T-cell (primary cell): Measurements from ENCODE around the gene LIN54. TPM values are rescaled to one million over a fixed set of nuclear protein-coding genes. Genes with fewer than 3 reads are reported as not detected.

Experiments used
- ATAC-seq, 4 experiments: fragments of 200-7000 bp in 3 of 4; fragments of 150-1000 bp in 1 of 4; cut with Tn5 transposase; replicated peaks in 1 of 4; 1 replicate in 3 of 4; 2 replicates in 1 of 4; pipeline ENCODE4 v1.10.0; 2021; ENCODE audit warnings: moderate library complexity in 3 of 4, mild to moderate bottlenecking in 2 of 4, moderate number of reproducible peaks in 1 of 4
- CTCF ChIA-PET, 2 donors: fragments of 300-600 bp; sonication (Branson Sonifier 250); formaldehyde crosslinking; loops; one replicate each; lab custom pipeline; 2022; ENCODE audit warnings: antibody characterized with exemption in 2 of 2; lab: Charles Lee
- POLR2A ChIA-PET, 2 donors: fragments of 300-600 bp; sonication (Branson Sonifier 250); formaldehyde crosslinking; loops; one replicate each; lab custom pipeline; 2022; ENCODE audit warnings: antibody characterized with exemption in 2 of 2; lab: Charles Lee
- DNase-seq, 35 experiments: peaks; one replicate each; pipeline versions ENCODE4 v3.0.0 to v3.0.0-alpha.2; 2013 to 2023
- H3K27ac ChIP-seq: one replicate; pipeline ENCODE4 v1.5.1; 2013; ENCODE audit warnings: low read length
- H3K27me3 ChIP-seq, 2 experiments: replicated peaks in 1 of 2; 1 replicate in 1 of 2; 2 replicates in 1 of 2; pipeline versions ENCODE4 v1.6.1 to v1.7.0; 2013; ENCODE audit warnings: low read length in 1 of 2, mixed read lengths in 1 of 2; ENCODE audit not compliant: control insufficient read depth in 2 of 2, insufficient read depth in 2 of 2; ENCODE audit errors: extremely low read depth in 1 of 2
- H3K36me3 ChIP-seq, 2 donors: 1 replicate in 1 of 2; 2 replicates in 1 of 2; pipeline versions ENCODE4 v1.6.1 to v1.7.0; 2013; ENCODE audit warnings: low read length in 1 of 2; ENCODE audit not compliant: control insufficient read depth in 2 of 2, insufficient read depth in 1 of 2; ENCODE audit errors: extremely low read depth in 1 of 2
- H3K4me1 ChIP-seq, 2 experiments: 1 replicate in 1 of 2; 2 replicates in 1 of 2; pipeline versions ENCODE4 v1.6.1 to v1.7.0; 2013; ENCODE audit warnings: low read length in 2 of 2, mixed read lengths in 1 of 2; ENCODE audit not compliant: insufficient read depth in 2 of 2, control insufficient read depth in 1 of 2; ENCODE audit errors: extremely low read depth in 1 of 2
- H3K4me3 ChIP-seq, 2 donors: 1 replicate in 1 of 2; 2 replicates in 1 of 2; pipeline versions ENCODE4 v1.5.1 to v1.7.0; 2013; ENCODE audit warnings: mild to moderate bottlenecking in 2 of 2, low read length in 1 of 2, moderate library complexity in 1 of 2; ENCODE audit not compliant: control insufficient read depth in 1 of 2; ENCODE audit errors: extremely low read depth in 1 of 2
- H3K9me3 ChIP-seq: 2 replicates; pipeline ENCODE4 v1.7.0; 2013
- H3K27ac Mint-ChIP-seq, 2 donors: one replicate each; pipeline ENCODE4 v1.8.0; 2020 to 2021; ENCODE audit warnings: mild to moderate bottlenecking in 2 of 2, mixed read lengths in 2 of 2
- H3K27me3 Mint-ChIP-seq, 2 donors: one replicate each; pipeline ENCODE4 v1.8.0; 2021 to 2022; ENCODE audit warnings: mixed read lengths in 2 of 2
- H3K36me3 Mint-ChIP-seq: one replicate; pipeline ENCODE4 v1.8.0; 2021; ENCODE audit warnings: mixed read lengths
- H3K4me1 Mint-ChIP-seq, 3 donors: one replicate each; pipeline ENCODE4 v1.8.0; 2020 to 2022; ENCODE audit warnings: mixed read lengths in 3 of 3, mild to moderate bottlenecking in 1 of 3
- H3K4me3 Mint-ChIP-seq, 3 donors: one replicate each; pipeline ENCODE4 v1.8.0; 2020 to 2022; ENCODE audit warnings: mild to moderate bottlenecking in 3 of 3, mixed read lengths in 3 of 3, moderate library complexity in 3 of 3
- H3K9me3 Mint-ChIP-seq, 3 donors: one replicate each; pipeline ENCODE4 v1.8.0; 2020 to 2022; ENCODE audit warnings: mixed read lengths in 3 of 3
- WGBS: methylation state at CpG from one replicate; pipeline ENCODE4 v1.1.5; 2013; ENCODE audit warnings: missing lambda C conversion rate; ENCODE audit not compliant: insufficient coverage; 5-methylcytosine and 5-hydroxymethylcytosine counted together
- total RNA-seq, 35 experiments: library from RNA in 6 of 35; stranded (reverse) in 6 of 35; fragments of 120-200 nt in 1 of 35; gene quantifications; one replicate each; pipeline versions ENCODE4 v1.2.1 to v1.2.4 and lab custom pipeline; 2013 to 2026

Gene LIN54
- total RNA-seq, 5 donors from 2014 or later (not counting 1 experiment from before 2014, with no cell fraction given) = 15.1 to 17.9 (median 16.8) TPM

DNA sequence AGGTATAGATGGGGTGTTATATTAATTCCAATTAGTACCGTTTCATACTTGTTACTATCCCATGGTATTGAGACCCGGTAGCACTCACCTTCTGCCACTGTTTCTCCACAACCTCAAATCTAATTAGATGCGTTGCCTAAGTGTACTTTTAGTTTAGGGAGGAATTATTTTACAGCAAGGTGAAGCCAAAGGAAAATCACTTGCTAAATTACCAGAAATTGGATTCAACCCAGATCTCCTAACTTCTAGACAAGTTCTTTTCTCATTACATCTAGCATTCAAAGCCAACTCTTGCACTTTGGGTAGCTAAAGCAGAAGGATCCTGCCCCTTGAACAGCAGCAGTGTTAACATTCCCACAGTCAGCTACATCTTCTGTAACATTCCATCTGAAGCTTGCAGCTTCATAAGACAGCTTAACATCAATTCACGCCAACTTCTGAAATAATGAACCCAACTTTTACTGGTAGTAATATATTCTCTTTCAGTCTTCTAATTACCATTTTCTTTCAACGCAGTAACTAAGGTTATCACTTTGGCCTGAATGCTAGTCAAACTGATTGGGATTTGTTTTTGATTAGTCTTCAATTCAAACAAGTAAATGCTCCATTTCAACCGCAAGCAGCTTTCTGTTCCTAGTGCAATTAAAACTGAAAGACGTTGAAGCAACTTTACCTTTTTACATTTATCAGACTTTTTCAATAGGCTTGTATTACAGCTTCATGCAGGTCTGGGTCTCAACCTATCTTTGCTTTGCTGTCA is 118.7 kb downstream of the LIN54 start:
- H3K4me3 Mint-ChIP-seq = peak overlapping the region; percentile 88 to 94 (median 90)
- no peak for DNase-seq
- peak overlapping the region; percentile 87 to 92 for H3K4me3 ChIP-seq
- peak overlapping the region; percentile 90 for H3K27ac ChIP-seq
- peak overlapping the region; percentile 96 to 97 for H3K27ac Mint-ChIP-seq
- WGBS = 56% methylated on average over 1 of the region's 7 CpGs
- POLR2A ChIA-PET = no interaction called here
- no peaks in the 10 kb centered on the region for H3K9me3 ChIP-seq
- no peaks in the 10 kb centered on the region for H3K27me3 Mint-ChIP-seq
- H3K4me1 ChIP-seq = peaks cover 14 to 18% of the 10 kb centered on the region in 2 experiments
- peaks cover 3 to 16% of the 10 kb centered on the region in 2 donors for H3K36me3 ChIP-seq
- H3K9me3 Mint-ChIP-seq = no peaks in the 10 kb centered on the region
- no peak for ATAC-seq
- H3K27me3 ChIP-seq = no peaks in the 10 kb centered on the region
- H3K4me1 Mint-ChIP-seq = peaks cover 39 to 45% (median 40%) of the 10 kb centered on the region in 3 donors
- CTCF ChIA-PET = interaction anchor here (0.5 to 1.9 kb wide), 3 partner anchors 8 to 360 kb away, joined by 3 to 8 read pairs (median 4); partner anchors contain the start of gene THAP9 (in 1 of the 2)
- H3K36me3 Mint-ChIP-seq = peaks cover 20% of the 10 kb centered on the region

- WGBS = under 1% methylated on average over 56 of the region's 71 CpGs
- H3K36me3 ChIP-seq = peaks cover 3 to 16% of the 10 kb centered on the region in 2 donors
- peak; percentile 89 to 99 (median 95) for DNase-seq
- Mint-ChIP-seq H3K9me3 (no peaks in the 10 kb centered on the region), H3K4me1 (peaks cover 44 to 48% (median 44%) of the 10 kb centered on the region in 3 donors), H3K27me3 (no peaks in the 10 kb centered on the region), H3K36me3 (peaks cover 17% of the 10 kb centered on the region), H3K27ac (peak within 1 kb of the TSS; percentile 96 to 97), H3K4me3 (peak within 1 kb of the TSS; percentile 88 to 94 (median 90))
- CTCF ChIA-PET = interaction anchor here (0.5 to 1.9 kb wide), 3 partner anchors 9 to 360 kb away, joined by 3 to 8 read pairs (median 4); partner anchors contain the start of gene THAP9 (in 1 of the 2)
- no peaks in the 10 kb centered on the region for H3K9me3 ChIP-seq
- H3K4me1 ChIP-seq = peaks cover 14 to 18% of the 10 kb centered on the region in 2 experiments
- H3K4me3 ChIP-seq = peak within 1 kb of the TSS; percentile 87 to 92
- peak within 1 kb of the TSS; percentile 90 for H3K27ac ChIP-seq
- peak; percentile 93 to 97 (median 96) for ATAC-seq
- no peaks in the 10 kb centered on the region for H3K27me3 ChIP-seq
- POLR2A ChIA-PET = interaction anchor here in 1 of 2 donors (0.6 kb wide), 1 partner anchor 442 kb away, joined by 8 read pairs; no protein-coding TSS in a partner anchor
Measured at GRCh38 chr4:82890901-82891706, 119.5 kb downstream of the LIN54 start, which contains the start of gene SEC31A. TSS of gene SEC31A (minus strand) at chr4:82891153. CDS start at chr4:82881936, 9,217 bp downstream.

DNA sequence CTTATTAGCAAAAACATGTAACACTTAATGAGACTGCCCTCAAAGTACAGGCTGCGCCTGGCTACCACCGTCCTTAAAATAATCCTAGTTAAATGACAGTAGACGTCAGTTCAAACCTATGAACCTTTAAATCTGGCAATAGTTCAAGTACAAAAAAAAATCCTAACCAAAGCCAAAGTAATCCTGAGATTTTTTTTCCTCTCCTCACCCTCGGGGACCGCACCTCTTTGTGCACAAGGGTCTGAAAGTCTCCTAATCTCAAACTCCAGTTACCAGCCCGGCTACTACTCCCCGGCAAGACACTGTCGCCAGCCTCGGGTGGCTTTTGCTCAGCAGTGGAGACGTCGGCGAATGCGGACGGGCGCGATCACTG is 120.1 kb downstream of the LIN54 start:
- POLR2A ChIA-PET = interaction anchor here in 1 of 2 donors (0.6 to 0.7 kb wide), 2 partner anchors 16 to 28 kb away, joined by 4 to 5 read pairs; no protein-coding TSS in a partner anchor
- 0% methylated on average over 16 of the region's 16 CpGs for WGBS
- H3K36me3 Mint-ChIP-seq = peaks cover 14% of the 10 kb centered on the region

DNA sequence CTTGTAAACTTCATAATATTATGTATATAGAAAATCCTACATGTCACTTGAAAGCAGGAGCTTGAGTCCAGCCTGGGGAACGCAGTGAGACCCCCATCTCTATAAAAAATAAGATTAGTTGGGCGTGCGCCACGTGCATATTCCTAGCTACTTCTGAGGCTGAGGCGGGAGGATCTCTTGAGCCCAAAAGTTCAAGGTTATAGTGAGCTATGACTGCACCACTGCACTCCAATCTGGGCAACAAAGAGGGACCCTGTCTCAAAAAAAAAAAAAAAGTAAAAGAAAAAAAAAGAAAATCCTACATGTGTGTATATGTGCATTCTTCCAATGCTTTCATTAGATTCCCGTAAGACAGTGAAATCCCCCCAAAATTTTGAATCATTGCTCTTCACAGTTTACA is 121.3 kb downstream of the LIN54 start:
- H3K27me3 ChIP-seq = no peaks in the 10 kb centered on the region
- peaks cover 57 to 65% (median 57%) of the 10 kb centered on the region in 3 donors for H3K4me1 Mint-ChIP-seq
- H3K4me3 Mint-ChIP-seq = peak overlapping the region; percentile 88 to 94 (median 90)
- peaks cover 14 to 23% of the 10 kb centered on the region in 2 experiments for H3K4me1 ChIP-seq
- peak overlapping the region; percentile 44 to 96 for H3K27ac Mint-ChIP-seq
- 100% methylated on average over 4 of the region's 6 CpGs for WGBS
- no peak for DNase-seq
- no peak overlapping the region for H3K4me3 ChIP-seq
- no peak overlapping the region for H3K27ac ChIP-seq
- no peak for ATAC-seq
- H3K27me3 Mint-ChIP-seq = no peaks in the 10 kb centered on the region
- peaks cover 3 to 7% of the 10 kb centered on the region in 2 donors for H3K36me3 ChIP-seq
- ChIA-PET CTCF (interaction anchor here (0.6 to 1.9 kb wide), 7 partner anchors 10 to 604 kb away, joined by 3 to 23 read pairs (median 4); partner anchors contain the start of gene COPS4 (in 1 of the 2)), POLR2A (interaction anchor here (0.6 to 1.5 kb wide), 2 partner anchors 11 to 83 kb away, joined by 4 to 12 read pairs; partner anchors contain the start of gene THAP9 (in 1 of the 2))
- no peaks in the 10 kb centered on the region for H3K9me3 Mint-ChIP-seq
- peaks cover 8% of the 10 kb centered on the region for H3K36me3 Mint-ChIP-seq
- H3K9me3 ChIP-seq = no peaks in the 10 kb centered on the region

More for the DNA sequence above, 120.1 kb downstream of the LIN54 start:
- ATAC-seq (peak in 1 of 4 experiments; percentile 1), DNase-seq (no peak)
- H3K4me1 ChIP-seq = peaks cover 14 to 21% of the 10 kb centered on the region in 2 experiments
- H3K9me3 ChIP-seq = no peaks in the 10 kb centered on the region
- Mint-ChIP-seq H3K27ac (peak overlapping the region; percentile 96 to 97), H3K4me3 (peak overlapping the region; percentile 88 to 94 (median 90)), H3K9me3 (no peaks in the 10 kb centered on the region), H3K4me1 (peaks cover 47 to 53% (median 47%) of the 10 kb centered on the region in 3 donors), H3K27me3 (no peaks in the 10 kb centered on the region)
- peak overlapping the region; percentile 87 to 92 for H3K4me3 ChIP-seq
- no peaks in the 10 kb centered on the region for H3K27me3 ChIP-seq
- H3K36me3 ChIP-seq = peaks cover 3 to 16% of the 10 kb centered on the region in 2 donors
- peak overlapping the region; percentile 90 for H3K27ac ChIP-seq
- CTCF ChIA-PET = interaction anchor here in 1 of 2 donors (1.3 to 1.9 kb wide), 3 partner anchors 10 to 145 kb away, joined by 4 to 8 read pairs (median 5); partner anchors contain the start of genes COPS4 and THAP9

DNA sequence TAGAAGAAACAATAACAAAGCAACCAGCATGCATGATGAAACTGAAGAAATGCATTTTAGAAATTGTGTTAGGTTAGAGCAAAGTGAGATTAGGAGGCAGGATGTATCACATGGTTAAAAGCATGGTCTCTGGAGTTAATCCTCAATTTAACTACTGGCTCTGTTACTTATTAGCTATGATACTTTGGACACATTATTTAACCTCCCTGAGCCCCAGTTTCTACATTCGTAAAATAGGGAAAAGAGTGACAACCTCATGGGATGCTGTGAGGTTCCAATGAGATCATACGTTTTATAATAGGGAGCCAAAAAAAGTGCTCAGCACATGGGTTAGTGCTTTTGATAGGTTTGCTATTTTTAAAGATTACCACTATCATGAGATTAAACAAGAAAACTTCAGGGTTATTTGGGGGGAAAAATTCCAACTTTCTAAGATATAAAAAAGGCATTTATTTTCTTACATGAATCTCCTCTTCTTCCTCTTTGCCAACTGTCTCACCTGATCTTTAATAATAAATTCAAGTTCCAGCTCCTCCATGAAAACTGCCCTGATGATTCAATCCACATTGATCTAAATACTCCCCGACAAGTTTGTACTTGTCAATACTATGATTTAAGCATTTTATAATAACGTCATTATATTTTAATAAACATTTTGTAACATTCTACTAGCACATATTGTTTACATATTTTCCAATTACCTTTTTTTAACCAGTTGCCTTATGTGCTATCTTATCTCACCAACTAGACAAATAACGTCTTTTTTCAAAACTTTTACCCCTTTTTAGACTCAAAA is 124.3 kb downstream of the LIN54 start:
- CTCF ChIA-PET = interaction anchor here in 1 of 2 donors (0.8 kb wide), 1 partner anchor 13 kb away, joined by 3 read pairs; no protein-coding TSS in a partner anchor
- ATAC-seq (no peak), DNase-seq (no peak)
- Histone ChIP-seq H3K27ac (no peak overlapping the region), H3K36me3 (no peaks in the 10 kb centered on the region), H3K4me1 (peaks cover 11 to 17% of the 10 kb centered on the region in 2 experiments), H3K27me3 (no peaks in the 10 kb centered on the region), H3K9me3 (no peaks in the 10 kb centered on the region), H3K4me3 (no peak overlapping the region)
- POLR2A ChIA-PET = interaction anchor here in 1 of 2 donors (0.8 kb wide), 1 partner anchor 11 kb away, joined by 3 read pairs; no protein-coding TSS in a partner anchor
- Mint-ChIP-seq H3K36me3 (peaks cover 5% of the 10 kb centered on the region), H3K27ac (no peak overlapping the region), H3K4me3 (no peak overlapping the region), H3K4me1 (peaks cover 61 to 68% (median 61%) of the 10 kb centered on the region in 3 donors), H3K27me3 (no peaks in the 10 kb centered on the region), H3K9me3 (no peaks in the 10 kb centered on the region)
- WGBS = no CpG with 5 or more reads among the region's 5 CpGs
